K562 (cell line): ENCODE measurements around the gene SLC27A2. TPM values are rescaled to one million over a fixed set of nuclear protein-coding genes. Genes with fewer than 3 reads are reported as not detected.

Experiments
- ARID1B ChIP-seq: fragments of 450-650 bp; IDR thresholded peaks from 2 replicates; pipeline ENCODE4 v1.6.1; 2016; ENCODE audit warnings: antibody characterized with exemption, mild to moderate bottlenecking, inconsistent platforms
- CBFA2T3 ChIP-seq: fragments of 450-650 bp; IDR thresholded peaks from 2 replicates; pipeline ENCODE4 v1.6.1; 2017
- CREB1 ChIP-seq, 2 experiments: sonication (generic) in 1 of 2; formaldehyde crosslinking in 1 of 2; IDR thresholded peaks; 2 replicates each; pipeline versions ENCODE4 v1.6.1 to v1.8.0; 2012 to 2022; ENCODE audit warnings: inconsistent platforms in 1 of 2, mild to moderate bottlenecking in 1 of 2, missing genetic modification reagents in 1 of 2, moderate library complexity in 1 of 2
- CREM ChIP-seq: IDR thresholded peaks from 2 replicates; pipeline ENCODE4 v1.6.1; 2014; ENCODE audit warnings: antibody characterized with exemption, low read depth
- ELF1 ChIP-seq: fragments of 200-800 bp; sonication (Bioruptor generic); IDR thresholded peaks from 2 replicates; pipeline ENCODE4 v1.6.1; 2016; ENCODE audit warnings: missing genetic modification characterization, missing compliant biosample characterization
- EP300 ChIP-seq: IDR thresholded peaks from 2 replicates; pipeline ENCODE4 v1.6.1; 2012; ENCODE audit warnings: low read length, improper control_type of control experiment
- KDM1A ChIP-seq, 2 experiments: fragments of 450-650 bp; IDR thresholded peaks; 2 replicates each; pipeline ENCODE4 v1.6.1; 2016; ENCODE audit warnings: mild to moderate bottlenecking in 2 of 2
- MEIS2 ChIP-seq: fragments of 450-650 bp; IDR thresholded peaks from 2 replicates; pipeline ENCODE4 v1.6.1; 2014; ENCODE audit warnings: mild to moderate bottlenecking; ENCODE audit not compliant: partially characterized antibody
- MYNN ChIP-seq, 2 experiments: sonication (generic); formaldehyde crosslinking in 1 of 2; IDR thresholded peaks; 2 replicates each; pipeline versions ENCODE4 v1.5.0 to v1.6.1; 2016 to 2020; ENCODE audit warnings: antibody characterized with exemption in 1 of 2, missing genetic modification reagents in 1 of 2
- NFE2 ChIP-seq: IDR thresholded peaks from 2 replicates; pipeline ENCODE4 v1.6.1; 2014; ENCODE audit warnings: antibody characterized with exemption, low read depth
- NFIX ChIP-seq: fragments of 250-450 bp; sonication (Bioruptor Pico); IDR thresholded peaks from 2 replicates; pipeline ENCODE4 v1.4.0; 2020; ENCODE audit warnings: low read depth, mild to moderate bottlenecking, moderate library complexity
- POLR2H ChIP-seq: IDR thresholded peaks from 2 replicates; pipeline ENCODE4 v1.6.1; 2016; ENCODE audit warnings: missing genetic modification characterization, low read depth, mild to moderate bottlenecking, control low read depth, missing compliant biosample characterization, moderate library complexity
- SRF ChIP-seq, 2 experiments: fragments of 250-450, 450-650 bp in 1 of 2; sonication (Bioruptor Pico) in 1 of 2; sonication (generic) in 1 of 2; formaldehyde crosslinking; IDR thresholded peaks; 2 replicates each; pipeline versions ENCODE4 v1.5.0 to v1.5.1; 2020 to 2022; ENCODE audit warnings: mild to moderate bottlenecking in 1 of 2, missing genetic modification reagents in 1 of 2
- SRSF3 ChIP-seq: fragments of 200-400 bp; formaldehyde crosslinking; IDR thresholded peaks from 2 replicates; pipeline ENCODE4 v1.6.1; 2016; ENCODE audit warnings: mild to moderate bottlenecking, low read length, moderate library complexity; ENCODE audit not compliant: insufficient read depth
- TCF15 ChIP-seq: fragments of 250-450 bp; sonication (Bioruptor Pico); IDR thresholded peaks from 2 replicates; pipeline ENCODE4 v1.8.0; 2022; ENCODE audit warnings: moderate library complexity, mild to moderate bottlenecking, inconsistent platforms
- TEAD1 ChIP-seq, 2 experiments: fragments of 450-650 bp in 1 of 2; sonication (generic) in 1 of 2; formaldehyde crosslinking; IDR thresholded peaks; 2 replicates each; pipeline versions ENCODE4 v1.4.0 to v1.8.0; 2020 to 2022; ENCODE audit warnings: mild to moderate bottlenecking in 2 of 2, missing genetic modification reagents in 1 of 2
- TEAD4 ChIP-seq, 2 experiments: sonication (generic) in 1 of 2; formaldehyde crosslinking in 1 of 2; IDR thresholded peaks; 2 replicates each; pipeline versions ENCODE4 v1.6.1 to v1.8.0; 2012 to 2022; ENCODE audit warnings: borderline replicate concordance in 1 of 2, inconsistent platforms in 1 of 2, low read length in 1 of 2, mild to moderate bottlenecking in 1 of 2, missing genetic modification reagents in 1 of 2
- TSC22D4 ChIP-seq: fragments of 450-650 bp; IDR thresholded peaks from 2 replicates; pipeline ENCODE4 v1.6.1; 2016; ENCODE audit warnings: missing genetic modification characterization, missing biosample characterization, control low read depth
- ZEB2 ChIP-seq: fragments of 450-650 bp; IDR thresholded peaks from 2 replicates; pipeline ENCODE4 v1.6.1; 2016
- ZNF224 ChIP-seq: sonication (generic); formaldehyde crosslinking; IDR thresholded peaks from 2 replicates; pipeline ENCODE4 v1.8.0; 2022; ENCODE audit warnings: mild to moderate bottlenecking, missing genetic modification reagents
- polyA plus RNA-seq, 8 experiments: library from polyadenylated mRNA; depleted of rRNA in 4 of 8; stranded (reverse) in 5 of 8; unstranded in 3 of 8; fragments of >200 nt; fragmentation: Nextera tagmentation in 2 of 8; fragmentation: Illumina TruSeq in 1 of 8; extraction: Ambion mirVana in 2 of 8; extraction: Trizol in 1 of 8; gene quantifications; 2 replicates each; pipeline versions ENCODE4 v1.2.1 to v1.2.3, GENCODE V29; 2011 to 2014; ENCODE audit warnings: inconsistent platforms in 1 of 8, missing spikeins in 1 of 8
- total RNA-seq, 7 experiments: library from RNA; depleted of rRNA in 6 of 7; stranded (reverse); fragments of >200 nt in 6 of 7; fragmentation: Illumina TruSeq in 2 of 7; extraction: Trizol in 2 of 7; gene quantifications; 2 replicates each; pipeline versions ENCODE4 v1.2.1 to v1.2.3, GENCODE V29; 2011 to 2021; ENCODE audit warnings: low replicate concordance in 1 of 7
- TF ChIP-seq, protein P1 (sequence below): fragments of 250-450 bp; sonication (Bioruptor Pico); IDR thresholded peaks from 2 replicates; pipeline ENCODE4 v1.5.0; 2020; ENCODE audit warnings: mild to moderate bottlenecking, borderline replicate concordance
- TF ChIP-seq, protein P2 (sequence below): sonication (generic); formaldehyde crosslinking; IDR thresholded peaks from 2 replicates; pipeline ENCODE4 v1.8.1; 2022; ENCODE audit warnings: missing genetic modification reagents
- TF ChIP-seq, protein P3 (sequence below), 2 experiments: fragments of 450-650 bp in 1 of 2; sonication (generic) in 1 of 2; formaldehyde crosslinking in 1 of 2; IDR thresholded peaks in 1 of 2; conservative IDR thresholded peaks in 1 of 2; 2 replicates each; pipeline versions ENCODE4 v1.6.1 to v1.8.1; 2016 to 2023; ENCODE audit warnings: mild to moderate bottlenecking in 2 of 2, moderate library complexity in 2 of 2, inconsistent platforms in 1 of 2, missing genetic modification reagents in 1 of 2

Gene SLC27A2
- total and polyA plus RNA-seq, 9 of the 15 experiments (the other 6 are each of a cell fraction or from before 2014, with no cell fraction given) = 4.9 to 38.0 (median 22.7) TPM

DNA sequence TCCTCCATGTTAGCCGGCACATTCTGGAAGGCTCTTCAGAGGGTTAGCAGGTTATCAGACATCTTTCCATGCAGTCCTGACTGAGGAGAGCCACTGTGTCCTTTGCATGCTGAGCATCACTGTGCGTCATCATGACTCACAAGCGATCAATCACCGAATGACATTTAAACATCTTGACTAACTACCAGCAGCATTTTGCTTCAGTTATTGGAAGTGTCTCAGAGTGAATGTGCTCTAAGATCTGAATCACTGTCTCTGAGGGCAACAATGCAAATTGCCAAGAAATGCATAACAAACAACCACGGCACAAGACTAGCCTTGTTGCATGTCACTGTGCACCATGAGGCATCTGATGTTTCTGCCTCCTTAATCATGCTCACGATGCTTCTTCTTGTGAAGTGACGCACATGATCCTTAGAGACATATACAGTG, 44.6 kb upstream of the SLC27A2 start (continued):
- peak; percentile 53 for TF ChIP-seq NFE2
- TF ChIP-seq TSC22D4 (tag) = no peak
- no peak for TF ChIP-seq MYNN (IDR thresholded peaks at IDR 0.05)
- no peak for TF ChIP-seq MYNN (CRISPR knock-in tag; IDR thresholded peaks at IDR 0.05)
- TF ChIP-seq MEIS2 = peak; percentile 100
- TF ChIP-seq, protein P1, sequence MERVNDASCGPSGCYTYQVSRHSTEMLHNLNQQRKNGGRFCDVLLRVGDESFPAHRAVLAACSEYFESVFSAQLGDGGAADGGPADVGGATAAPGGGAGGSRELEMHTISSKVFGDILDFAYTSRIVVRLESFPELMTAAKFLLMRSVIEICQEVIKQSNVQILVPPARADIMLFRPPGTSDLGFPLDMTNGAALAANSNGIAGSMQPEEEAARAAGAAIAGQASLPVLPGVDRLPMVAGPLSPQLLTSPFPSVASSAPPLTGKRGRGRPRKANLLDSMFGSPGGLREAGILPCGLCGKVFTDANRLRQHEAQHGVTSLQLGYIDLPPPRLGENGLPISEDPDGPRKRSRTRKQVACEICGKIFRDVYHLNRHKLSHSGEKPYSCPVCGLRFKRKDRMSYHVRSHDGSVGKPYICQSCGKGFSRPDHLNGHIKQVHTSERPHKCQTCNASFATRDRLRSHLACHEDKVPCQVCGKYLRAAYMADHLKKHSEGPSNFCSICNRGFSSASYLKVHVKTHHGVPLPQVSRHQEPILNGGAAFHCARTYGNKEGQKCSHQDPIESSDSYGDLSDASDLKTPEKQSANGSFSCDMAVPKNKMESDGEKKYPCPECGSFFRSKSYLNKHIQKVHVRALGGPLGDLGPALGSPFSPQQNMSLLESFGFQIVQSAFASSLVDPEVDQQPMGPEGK (CRISPR knock-in tag) = no peak
- TF ChIP-seq ARID1B = peak; percentile 86
- TF ChIP-seq ELF1 (tag) = no peak
- no peak for TF ChIP-seq SRF (CRISPR knock-in tag; IDR thresholded peaks at IDR 0.05)
- TF ChIP-seq EP300 = peak; percentile 47; the same call in 1 of the 2 replicates
- TF ChIP-seq NFIX (CRISPR knock-in tag) = no peak
- TF ChIP-seq CREB1 (IDR thresholded peaks at IDR 0.05) = peak; percentile 80
- TF ChIP-seq CREB1 (CRISPR knock-in tag; IDR thresholded peaks at IDR 0.05) = peak; percentile 78
- TF ChIP-seq POLR2H (tag) = no peak
- TF ChIP-seq TEAD1 (CRISPR knock-in tag; IDR thresholded peaks at IDR 0.05) = 0 out of 4 replicates have a peak, but pooled peaks of 1 of the 2 experiments have one; percentile 49
- TF ChIP-seq SRSF3 = no peak
- TF ChIP-seq ZNF224 (CRISPR knock-in tag) = no peak
- no peak for TF ChIP-seq TCF15 (CRISPR knock-in tag)
- TF ChIP-seq CREM = peak; percentile 96
- peak; percentile 48; the same call in 1 of the 2 replicates for TF ChIP-seq ZEB2
- peak; percentile 51 for TF ChIP-seq TEAD4 (IDR thresholded peaks at IDR 0.05; ENCODE audit: low read length)
- TF ChIP-seq TEAD4 (CRISPR knock-in tag; IDR thresholded peaks at IDR 0.05; ENCODE audit: borderline replicate concordance) = no peak
- TF ChIP-seq, protein P2, sequence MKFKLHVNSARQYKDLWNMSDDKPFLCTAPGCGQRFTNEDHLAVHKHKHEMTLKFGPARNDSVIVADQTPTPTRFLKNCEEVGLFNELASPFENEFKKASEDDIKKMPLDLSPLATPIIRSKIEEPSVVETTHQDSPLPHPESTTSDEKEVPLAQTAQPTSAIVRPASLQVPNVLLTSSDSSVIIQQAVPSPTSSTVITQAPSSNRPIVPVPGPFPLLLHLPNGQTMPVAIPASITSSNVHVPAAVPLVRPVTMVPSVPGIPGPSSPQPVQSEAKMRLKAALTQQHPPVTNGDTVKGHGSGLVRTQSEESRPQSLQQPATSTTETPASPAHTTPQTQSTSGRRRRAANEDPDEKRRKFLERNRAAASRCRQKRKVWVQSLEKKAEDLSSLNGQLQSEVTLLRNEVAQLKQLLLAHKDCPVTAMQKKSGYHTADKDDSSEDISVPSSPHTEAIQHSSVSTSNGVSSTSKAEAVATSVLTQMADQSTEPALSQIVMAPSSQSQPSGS = no peak
- peak; percentile 64 for TF ChIP-seq CBFA2T3
- TF ChIP-seq, protein P3, sequence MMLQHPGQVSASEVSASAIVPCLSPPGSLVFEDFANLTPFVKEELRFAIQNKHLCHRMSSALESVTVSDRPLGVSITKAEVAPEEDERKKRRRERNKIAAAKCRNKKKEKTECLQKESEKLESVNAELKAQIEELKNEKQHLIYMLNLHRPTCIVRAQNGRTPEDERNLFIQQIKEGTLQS (IDR thresholded peaks at IDR 0.05) = peak; percentile 97
- TF ChIP-seq, protein P3 (CRISPR knock-in tag; conservative IDR thresholded peaks at IDR 0.05) = peak; percentile 94
- peak; percentile 77 to 82 for TF ChIP-seq KDM1A (IDR thresholded peaks at IDR 0.05)
